Liver (tissue), 9 donors: ENCODE results near the gene COQ6. TPM values are rescaled to one million over a fixed set of nuclear protein-coding genes. Genes with fewer than 3 reads are reported as not detected.
A peak's percentile ranks its signal among the peaks of the same experiment; 100 is the strongest.

ENCODE experiments used
- DNase-seq: peaks from one replicate; pipeline ENCODE4 v3.0.0-alpha.2; 2017; ENCODE audit warnings: low spot score
- H3K27ac ChIP-seq, 2 donors: one replicate each; pipeline ENCODE4 v1.7.0; 2013; ENCODE audit warnings: inconsistent platforms in 2 of 2, low read length in 2 of 2, control low read depth in 1 of 2, low read depth in 1 of 2, mild to moderate bottlenecking in 1 of 2
- H3K27me3 ChIP-seq, 4 donors: one replicate each; pipeline versions ENCODE4 v1.6.1 to v1.7.0; 2013; ENCODE audit warnings: low read length in 3 of 4, inconsistent platforms in 1 of 4, mild to moderate bottlenecking in 1 of 4, moderate library complexity in 1 of 4; ENCODE audit not compliant: control insufficient read depth in 4 of 4, insufficient read depth in 4 of 4
- H3K36me3 ChIP-seq, 4 donors: one replicate each; pipeline versions ENCODE4 v1.6.1 to v1.7.0; 2013; ENCODE audit warnings: low read length in 3 of 4, mild to moderate bottlenecking in 3 of 4, low read depth in 1 of 4, moderate library complexity in 1 of 4; ENCODE audit not compliant: control insufficient read depth in 4 of 4, insufficient read depth in 3 of 4
- H3K4me1 ChIP-seq, 4 donors: one replicate each; pipeline versions ENCODE4 v1.6.1 to v1.7.0; 2013; ENCODE audit warnings: low read length in 3 of 4, mild to moderate bottlenecking in 3 of 4, moderate library complexity in 1 of 4; ENCODE audit not compliant: control insufficient read depth in 4 of 4, insufficient read depth in 4 of 4
- H3K4me3 ChIP-seq, 3 donors: one replicate each; pipeline versions ENCODE4 v1.6.1 to v1.7.0; 2013; ENCODE audit warnings: low read length in 3 of 3, control low read depth in 1 of 3, low read depth in 1 of 3, mild to moderate bottlenecking in 1 of 3
- H3K9ac ChIP-seq, 2 donors: one replicate each; pipeline ENCODE4 v1.7.0; 2013; ENCODE audit warnings: low read length in 2 of 2, mild to moderate bottlenecking in 2 of 2, moderate library complexity in 2 of 2, control low read depth in 1 of 2, low read depth in 1 of 2
- H3K9me3 ChIP-seq, 4 donors: one replicate each; pipeline versions ENCODE4 v1.6.1 to v1.7.0; 2013; ENCODE audit warnings: low read length in 3 of 4; ENCODE audit not compliant: control insufficient read depth in 4 of 4
- ATF3 ChIP-seq: IDR thresholded peaks from 2 replicates; pipeline ENCODE4 v1.6.1; 2016; ENCODE audit warnings: antibody characterized with exemption
- CTCF ChIP-seq: fragments of 150-350 bp; IDR thresholded peaks from 2 replicates; pipeline ENCODE4 v1.5.1; 2017; ENCODE audit warnings: improper control_type of control experiment, low read depth, low read length; ENCODE audit not compliant: missing input control
- EGR1 ChIP-seq, 2 donors: IDR thresholded peaks; 2 replicates each; pipeline ENCODE4 v1.6.1; 2016 to 2018; ENCODE audit warnings: antibody characterized with exemption in 2 of 2, low read depth in 2 of 2
- FOXA1 ChIP-seq: IDR thresholded peaks from 2 replicates; pipeline ENCODE4 v1.6.1; 2016; ENCODE audit warnings: antibody characterized with exemption
- FOXA2 ChIP-seq: IDR thresholded peaks from 2 replicates; pipeline ENCODE4 v1.6.1; 2016; ENCODE audit warnings: antibody characterized with exemption
- GABPA ChIP-seq, 2 donors: IDR thresholded peaks in 1 of 2; conservative IDR thresholded peaks in 1 of 2; 2 replicates each; pipeline ENCODE4 v1.6.1; 2016; ENCODE audit warnings: antibody characterized with exemption in 2 of 2, mild to moderate bottlenecking in 1 of 2, moderate library complexity in 1 of 2
- HNF4A ChIP-seq, 2 donors: conservative IDR thresholded peaks; 2 replicates each; pipeline ENCODE4 v1.6.1; 2016; ENCODE audit warnings: antibody characterized with exemption in 2 of 2, mild to moderate bottlenecking in 2 of 2
- HNF4G ChIP-seq: IDR thresholded peaks from 2 replicates; pipeline ENCODE4 v1.6.1; 2016; ENCODE audit warnings: antibody characterized with exemption
- JUND ChIP-seq, 2 donors: IDR thresholded peaks; 2 replicates each; pipeline ENCODE4 v1.6.1; 2016; ENCODE audit warnings: antibody characterized with exemption in 2 of 2
- NR2F2 ChIP-seq: IDR thresholded peaks from 2 replicates; pipeline ENCODE4 v1.6.1; 2016; ENCODE audit warnings: antibody characterized with exemption
- RAD21 ChIP-seq, 2 donors: IDR thresholded peaks; 2 replicates each; pipeline ENCODE4 v1.6.1; 2016; ENCODE audit warnings: antibody characterized with exemption in 2 of 2, mild to moderate bottlenecking in 2 of 2
- REST ChIP-seq: IDR thresholded peaks from 2 replicates; pipeline ENCODE4 v1.6.1; 2016; ENCODE audit warnings: antibody characterized with exemption, mild to moderate bottlenecking
- RXRA ChIP-seq, 2 donors: IDR thresholded peaks; 2 replicates each; pipeline ENCODE4 v1.6.1; 2017 to 2018; ENCODE audit warnings: antibody characterized with exemption in 2 of 2, mild to moderate bottlenecking in 1 of 2
- TAF1 ChIP-seq: conservative IDR thresholded peaks from 2 replicates; pipeline ENCODE4 v1.6.1; 2016; ENCODE audit warnings: antibody characterized with exemption, mild to moderate bottlenecking
- YY1 ChIP-seq: IDR thresholded peaks from 2 replicates; pipeline ENCODE4 v1.6.1; 2016; ENCODE audit warnings: antibody characterized with exemption, mild to moderate bottlenecking
- ZBTB33 ChIP-seq: IDR thresholded peaks from 2 replicates; pipeline ENCODE4 v1.6.1; 2016; ENCODE audit warnings: antibody characterized with exemption
- WGBS: extraction: QIAGEN DNeasy Blood & Tissue Kit; methylation state at CpG from one replicate; pipeline ENCODE4 v1.1.7; 2013; 5-methylcytosine and 5-hydroxymethylcytosine counted together
- polyA plus RNA-seq, 2 donors: library from polyadenylated mRNA; stranded (reverse) in 1 of 2; unstranded in 1 of 2; fragments of 200-250 nt in 1 of 2; fragments of >200 nt in 1 of 2; fragmentation: Nextera tagmentation in 1 of 2; extraction: Ambion mirVana in 1 of 2; gene quantifications; one replicate each; pipeline versions ENCODE4 v1.2.1 to v1.2.3, GENCODE V29; 2013 to 2015
- total RNA-seq, 2 donors: library from RNA; depleted of rRNA; stranded (reverse); fragments of >200 nt; gene quantifications; one replicate each; pipeline ENCODE4 v1.2.3, GENCODE V29; 2014
- donor health status: healthy.
- donor health status: healthy.
- donor health status: healthy.
- donor health status: healthy.
- donor health status: healthy.

Gene COQ6
- total and polyA plus RNA-seq, 4 donors, result 12.6 to 33.7 (median 18.5) TPM

GRCh38 chr14:73973497-73973896, 23.4 kb downstream of the COQ6 start:
- no peak overlapping the region for H3K27ac ChIP-seq
- H3K4me3 ChIP-seq, result no peak overlapping the region
- H3K9me3 ChIP-seq, result no peaks in the 10 kb centered on the region
- TF ChIP-seq RAD21 (IDR thresholded peaks at IDR 0.05) (no peak), NR2F2 (no peak), TAF1 (no peak), FOXA1 (no peak)
- H3K9ac ChIP-seq, result no peak overlapping the region
- no peaks in the 10 kb centered on the region for H3K27me3 ChIP-seq
- H3K36me3 ChIP-seq, result peaks cover 5 to 59% (median 52%) of the 10 kb centered on the region in 4 donors
- no peak for DNase-seq
- peaks cover 0 to 7% (median 0%) of the 10 kb centered on the region in 4 donors for H3K4me1 ChIP-seq
- WGBS, result 65% methylated on average over 2 of the region's 2 CpGs

GRCh38 chr14:73976125-73976524, 26.0 kb downstream of the COQ6 start:
- H3K4me3 ChIP-seq, result no peak overlapping the region
- WGBS, result 59% methylated on average over 6 of the region's 6 CpGs
- peak overlapping the region in 1 of 2 donors; percentile 10 for H3K27ac ChIP-seq
- peaks cover 3 to 43% (median 38%) of the 10 kb centered on the region in 4 donors for H3K36me3 ChIP-seq
- H3K4me1 ChIP-seq, result peaks cover 0 to 7% (median 0%) of the 10 kb centered on the region in 4 donors
- H3K9ac ChIP-seq, result no peak overlapping the region
- no peak for DNase-seq
- H3K9me3 ChIP-seq, result no peaks in the 10 kb centered on the region
- peak in 1 of 2 donors; percentile 23 for TF ChIP-seq JUND (IDR thresholded peaks at IDR 0.05)
- TF ChIP-seq HNF4A (conservative IDR thresholded peaks at IDR 0.05), result peak; percentile 41 to 49
- TF ChIP-seq EGR1 (IDR thresholded peaks at IDR 0.05; ENCODE audit: low read depth in 2 of 2), result no peak
- peak; percentile 25 for TF ChIP-seq HNF4G
- no peaks in the 10 kb centered on the region for H3K27me3 ChIP-seq

GRCh38 chr14:73977896-73978295, 27.8 kb downstream of the COQ6 start:
- Histone ChIP-seq H3K4me3 (no peak overlapping the region), H3K9ac (no peak overlapping the region), H3K4me1 (peaks cover 0 to 7% (median 0%) of the 10 kb centered on the region in 4 donors), H3K27ac (no peak overlapping the region), H3K27me3 (no peaks in the 10 kb centered on the region), H3K36me3 (peaks cover 4 to 37% (median 29%) of the 10 kb centered on the region in 4 donors), H3K9me3 (no peaks in the 10 kb centered on the region)
- no peak for DNase-seq
- TF ChIP-seq HNF4A (conservative IDR thresholded peaks at IDR 0.05), result no peak
- TF ChIP-seq ATF3, result no peak
- TF ChIP-seq CTCF, result no peak
- no peak for TF ChIP-seq FOXA2
- no peak for TF ChIP-seq EGR1 (IDR thresholded peaks at IDR 0.05; ENCODE audit: low read depth in 2 of 2)
- TF ChIP-seq YY1, result no peak
- TF ChIP-seq JUND (IDR thresholded peaks at IDR 0.05), result no peak
- 51% methylated on average over 4 of the region's 4 CpGs for WGBS

- Histone ChIP-seq H3K4me3 (no peak overlapping the region), H3K27me3 (no peaks in the 10 kb centered on the region), H3K36me3 (peaks cover 8 to 34% (median 23%) of the 10 kb centered on the region in 4 donors), H3K9ac (no peak overlapping the region), H3K27ac (no peak overlapping the region), H3K4me1 (peaks cover 0 to 14% (median 7%) of the 10 kb centered on the region in 4 donors), H3K9me3 (no peaks in the 10 kb centered on the region)
- no peak for DNase-seq
- 71% methylated on average over 3 of the region's 3 CpGs for WGBS
- TF ChIP-seq FOXA2 (no peak), JUND (IDR thresholded peaks at IDR 0.05) (no peak), NR2F2 (no peak), RXRA (IDR thresholded peaks at IDR 0.05) (no peak), EGR1 (IDR thresholded peaks at IDR 0.05; ENCODE audit: low read depth in 2 of 2) (no peak), GABPA (IDR thresholded peaks at IDR 0.05 in 1 of 2, conservative IDR thresholded peaks at IDR 0.05 in 1 of 2) (no peak), HNF4G (no peak), ZBTB33 (no peak), FOXA1 (no peak), ATF3 (no peak), REST (no peak), YY1 (no peak)
Observed at GRCh38 chr14:73988065-73988464, 38.0 kb downstream of the COQ6 start.
